ENCODE results near the gene MFRP.

- TF ChIP-seq CTCF (IDR thresholded peaks at IDR 0.05): no peak
- no peak for TF ChIP-seq POLR2AphosphoS5 (IDR thresholded peaks at IDR 0.05)
- no peak for TF ChIP-seq POLR2A (IDR thresholded peaks at IDR 0.05)
Measured at GRCh38 chr11:119378851-119379465, 32.5 kb upstream of the MFRP start.
